Kidney (tissue), 14 donors: ENCODE results near the gene PSAPL1. TPM values are rescaled to one million over a fixed set of nuclear protein-coding genes. Genes with fewer than 3 reads are reported as not detected.

Experiments
- DNase-seq, 5 donors: peaks; one replicate each; pipeline ENCODE4 v3.0.0-alpha.2; 2013 to 2020
- FAIRE-seq: peaks from 2 replicates; lab custom pipeline; 2012; peaks lifted over from hg19 to GRCh38; lab: Jason Lieb, UNC
- H3K27ac ChIP-seq, 2 donors: one replicate each; pipeline ENCODE4 v1.7.0; 2013; ENCODE audit warnings: low read depth in 2 of 2, low read length in 2 of 2, inconsistent platforms in 1 of 2
- H3K27me3 ChIP-seq: one replicate; pipeline ENCODE4 v1.7.1; 2013; ENCODE audit warnings: low read length, inconsistent platforms; ENCODE audit not compliant: control insufficient read depth, insufficient read depth
- H3K36me3 ChIP-seq, 3 donors: one replicate each; pipeline versions ENCODE4 v1.7.0 to v1.7.1; 2013; ENCODE audit warnings: low read length in 3 of 3, control low read depth in 1 of 3, inconsistent platforms in 1 of 3; ENCODE audit not compliant: insufficient read depth in 3 of 3, control insufficient read depth in 2 of 3
- H3K4me1 ChIP-seq, 3 donors: one replicate each; pipeline versions ENCODE4 v1.7.0 to v1.7.1; 2013; ENCODE audit warnings: low read length in 3 of 3, inconsistent platforms in 1 of 3, low read depth in 1 of 3; ENCODE audit not compliant: control insufficient read depth in 2 of 3, insufficient read depth in 2 of 3
- H3K4me3 ChIP-seq, 3 donors: one replicate each; pipeline versions ENCODE4 v1.7.0 to v1.8.1; 2013; ENCODE audit warnings: low read length in 3 of 3, control low read depth in 1 of 3, inconsistent platforms in 1 of 3
- H3K9ac ChIP-seq, 3 donors: one replicate each; pipeline versions ENCODE4 v1.7.0 to v1.7.1; 2013; ENCODE audit warnings: low read length in 3 of 3, control low read depth in 1 of 3, inconsistent platforms in 1 of 3
- H3K9me3 ChIP-seq, 3 donors: one replicate each; pipeline versions ENCODE4 v1.7.0 to v1.7.1; 2013; ENCODE audit warnings: low read length in 3 of 3, control low read depth in 1 of 3, inconsistent platforms in 1 of 3; ENCODE audit not compliant: control insufficient read depth in 2 of 3, insufficient read depth in 1 of 3
- intact Hi-C: fragments of 100-400 bp; cut with DNase I; formaldehyde crosslinking; loops from one replicate; pipeline ENCODE4 v1.11.1; 2022
- polyA plus RNA-seq: library from polyadenylated mRNA; stranded (reverse); fragments of 350-450 nt; fragmentation: Illumina TruSeq; extraction: RNeasy Lipid Tissue Mini Kit (QIAGEN cat#74804); gene quantifications from one replicate; pipeline ENCODE4 v1.2.3, GENCODE V29; 2014; ENCODE audit warnings: low read depth, low replicate concordance; ENCODE audit not compliant: insufficient read depth
- total RNA-seq: library from RNA; stranded (reverse); fragmentation: NEBNext Ultra II Directional; extraction: Animal tissue kit (Norgen Biotek cat#: 25700); gene quantifications from one replicate; pipeline ENCODE4 v1.2.1, GENCODE V29; 2021
- TF ChIP-seq, protein P1 (sequence below): IDR thresholded peaks from 3 replicates; pipeline ENCODE4 v1.5.1; 2012; ENCODE audit warnings: mild to moderate bottlenecking, moderate library complexity, borderline replicate concordance; ENCODE audit not compliant: insufficient read depth; ENCODE audit errors: extremely low read depth
- donor health status: control.
- donor health status: control.
- donor health status: control.
- donor health status: control.
- donor health status: control.
- donor health status: DM: yes; HTN: yes; CAD: no.
- donor health status: Normal renal cell carcinoma (clear cell type).

The PSAPL1 gene
- total and polyA plus RNA-seq, 2 donors from 2014 or later: not detected

DNA sequence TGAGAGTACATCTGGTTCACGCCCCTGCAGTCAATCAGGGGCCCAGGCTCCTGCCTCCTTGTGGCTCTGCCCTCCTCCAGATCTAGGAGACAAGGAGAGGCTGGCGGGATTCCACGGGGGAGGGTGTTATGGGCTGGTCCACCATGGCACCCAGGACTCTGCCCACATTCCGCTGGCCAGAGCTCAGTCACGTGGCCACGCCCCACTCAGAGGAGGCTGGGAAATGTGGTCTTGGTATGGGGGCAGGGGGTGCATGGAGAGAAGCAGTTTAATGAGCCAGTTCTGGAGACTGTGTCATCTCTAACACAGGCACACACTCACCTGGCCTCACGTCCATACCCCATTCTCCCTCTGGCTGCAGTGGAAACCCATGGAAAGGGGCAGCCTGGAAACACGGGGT, 31.5 kb upstream of the PSAPL1 start:
- intact Hi-C loops: no loop called here
- TF ChIP-seq, protein P1, sequence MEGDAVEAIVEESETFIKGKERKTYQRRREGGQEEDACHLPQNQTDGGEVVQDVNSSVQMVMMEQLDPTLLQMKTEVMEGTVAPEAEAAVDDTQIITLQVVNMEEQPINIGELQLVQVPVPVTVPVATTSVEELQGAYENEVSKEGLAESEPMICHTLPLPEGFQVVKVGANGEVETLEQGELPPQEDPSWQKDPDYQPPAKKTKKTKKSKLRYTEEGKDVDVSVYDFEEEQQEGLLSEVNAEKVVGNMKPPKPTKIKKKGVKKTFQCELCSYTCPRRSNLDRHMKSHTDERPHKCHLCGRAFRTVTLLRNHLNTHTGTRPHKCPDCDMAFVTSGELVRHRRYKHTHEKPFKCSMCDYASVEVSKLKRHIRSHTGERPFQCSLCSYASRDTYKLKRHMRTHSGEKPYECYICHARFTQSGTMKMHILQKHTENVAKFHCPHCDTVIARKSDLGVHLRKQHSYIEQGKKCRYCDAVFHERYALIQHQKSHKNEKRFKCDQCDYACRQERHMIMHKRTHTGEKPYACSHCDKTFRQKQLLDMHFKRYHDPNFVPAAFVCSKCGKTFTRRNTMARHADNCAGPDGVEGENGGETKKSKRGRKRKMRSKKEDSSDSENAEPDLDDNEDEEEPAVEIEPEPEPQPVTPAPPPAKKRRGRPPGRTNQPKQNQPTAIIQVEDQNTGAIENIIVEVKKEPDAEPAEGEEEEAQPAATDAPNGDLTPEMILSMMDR: no peak
- no peak overlapping the region for H3K9ac ChIP-seq
- peaks cover 0 to 6% (median 0%) of the 10 kb centered on the region in 3 donors for H3K9me3 ChIP-seq
- no peak overlapping the region for H3K27ac ChIP-seq
- H3K36me3 ChIP-seq: no peaks in the 10 kb centered on the region
- no peak for DNase-seq
- no peaks in the 10 kb centered on the region for H3K4me1 ChIP-seq
- H3K4me3 ChIP-seq: no peak overlapping the region
- no peak for FAIRE-seq
- no peaks in the 10 kb centered on the region for H3K27me3 ChIP-seq

GRCh38 chr4:7465017-7465416, 30.3 kb upstream of the PSAPL1 start:
- no peak overlapping the region for H3K9ac ChIP-seq
- H3K36me3 ChIP-seq: no peaks in the 10 kb centered on the region
- intact Hi-C loops: no loop called here
- TF ChIP-seq, protein P1: no peak
- H3K27ac ChIP-seq: no peak overlapping the region
- FAIRE-seq (no peak), DNase-seq (no peak)
- no peak overlapping the region for H3K4me3 ChIP-seq
- no peaks in the 10 kb centered on the region for H3K27me3 ChIP-seq
- no peaks in the 10 kb centered on the region for H3K4me1 ChIP-seq
- peaks cover 0 to 6% (median 0%) of the 10 kb centered on the region in 3 donors for H3K9me3 ChIP-seq

- intact Hi-C loops: no loop called here
- no peak overlapping the region for H3K27ac ChIP-seq
- no peak for DNase-seq
- H3K36me3 ChIP-seq: no peaks in the 10 kb centered on the region
- H3K4me3 ChIP-seq: no peak overlapping the region
- H3K4me1 ChIP-seq: no peaks in the 10 kb centered on the region
- no peak for FAIRE-seq
- no peak overlapping the region for H3K9ac ChIP-seq
- peaks cover 0 to 6% (median 0%) of the 10 kb centered on the region in 3 donors for H3K9me3 ChIP-seq
- TF ChIP-seq, protein P1: no peak
- H3K27me3 ChIP-seq: no peaks in the 10 kb centered on the region
Observed at GRCh38 chr4:7464259-7464655, 29.5 kb upstream of the PSAPL1 start.
